Gastroesophageal sphincter (tissue), 4 donors: ENCODE results near the gene LHFPL2. TPM values are rescaled to one million over a fixed set of nuclear protein-coding genes. Genes with fewer than 3 reads are reported as not detected.

Experiments used
- ATAC-seq: fragments of 150-250 bp; one replicate; pipeline ENCODE4 v1.9.1; 2016; ENCODE audit warnings: mild to moderate bottlenecking, moderate library complexity
- H3K27ac ChIP-seq, 4 donors: fragments of 200-600 bp; sonication (generic) in 3 of 4; 1 replicate in 3 of 4; 2 replicates in 1 of 4; pipeline ENCODE4 v1.5.1; 2016 to 2019
- H3K27me3 ChIP-seq: fragments of 200-600 bp; sonication (generic); one replicate; pipeline ENCODE4 v1.5.1; 2019
- H3K36me3 ChIP-seq, 2 donors: fragments of 200-600 bp; sonication (generic); one replicate each; pipeline ENCODE4 v1.5.1; 2019; ENCODE audit warnings: control low read depth in 1 of 2
- H3K4me1 ChIP-seq, 3 donors: fragments of 200-600 bp; sonication (generic); 1 replicate in 2 of 3; 2 replicates in 1 of 3; pipeline ENCODE4 v1.5.1; 2016 to 2019; ENCODE audit warnings: control low read depth in 2 of 3
- H3K4me3 ChIP-seq, 2 donors: fragments of 200-600 bp; sonication (generic); one replicate each; pipeline ENCODE4 v1.5.1; 2019; ENCODE audit warnings: mild to moderate bottlenecking in 1 of 2, moderate library complexity in 1 of 2
- H3K9me3 ChIP-seq, 3 donors: fragments of 200-600 bp; sonication (generic); one replicate each; pipeline ENCODE4 v1.5.1; 2017 to 2019; ENCODE audit warnings: control low read depth in 2 of 3
- EP300 ChIP-seq: sonication (generic); formaldehyde crosslinking; IDR thresholded peaks from one replicate; pipeline ENCODE4 v1.6.1; 2017; ENCODE audit warnings: antibody characterized with exemption, mild to moderate bottlenecking
- POLR2A ChIP-seq, 2 donors: fragments of 450-650 bp; IDR thresholded peaks; one replicate each; pipeline ENCODE4 v1.6.1; 2017; ENCODE audit warnings: antibody characterized with exemption in 2 of 2, mild to moderate bottlenecking in 2 of 2, moderate library complexity in 1 of 2
- POLR2AphosphoS5 ChIP-seq: sonication (generic); formaldehyde crosslinking; IDR thresholded peaks from one replicate; pipeline ENCODE4 v1.6.1; 2017; ENCODE audit warnings: antibody characterized with exemption
- WGBS, 2 donors: methylation state at CpG; one replicate each; pipeline ENCODE4 v1.1.5; 2018; ENCODE audit warnings: low coverage in 1 of 2; 5-methylcytosine and 5-hydroxymethylcytosine counted together
- total RNA-seq, 4 donors: library from RNA; depleted of rRNA; stranded (reverse); fragments of >200 nt; gene quantifications; one replicate each; pipeline ENCODE4 v1.1.0, GENCODE V29; 2016
- TF ChIP-seq, protein P1 (sequence below), 4 experiments: fragments of 200-600 bp in 2 of 4; fragments of 450-650 bp in 2 of 4; sonication (generic) in 1 of 4; IDR thresholded peaks; one replicate each; pipeline ENCODE4 v1.5.1; 2017 to 2019; ENCODE audit warnings: antibody characterized with exemption in 4 of 4, mild to moderate bottlenecking in 2 of 4, moderate library complexity in 2 of 4

LHFPL2 gene
- total RNA-seq, 4 donors from 2014 or later: 14.9 to 44.2 (median 39.3) TPM

DNA sequence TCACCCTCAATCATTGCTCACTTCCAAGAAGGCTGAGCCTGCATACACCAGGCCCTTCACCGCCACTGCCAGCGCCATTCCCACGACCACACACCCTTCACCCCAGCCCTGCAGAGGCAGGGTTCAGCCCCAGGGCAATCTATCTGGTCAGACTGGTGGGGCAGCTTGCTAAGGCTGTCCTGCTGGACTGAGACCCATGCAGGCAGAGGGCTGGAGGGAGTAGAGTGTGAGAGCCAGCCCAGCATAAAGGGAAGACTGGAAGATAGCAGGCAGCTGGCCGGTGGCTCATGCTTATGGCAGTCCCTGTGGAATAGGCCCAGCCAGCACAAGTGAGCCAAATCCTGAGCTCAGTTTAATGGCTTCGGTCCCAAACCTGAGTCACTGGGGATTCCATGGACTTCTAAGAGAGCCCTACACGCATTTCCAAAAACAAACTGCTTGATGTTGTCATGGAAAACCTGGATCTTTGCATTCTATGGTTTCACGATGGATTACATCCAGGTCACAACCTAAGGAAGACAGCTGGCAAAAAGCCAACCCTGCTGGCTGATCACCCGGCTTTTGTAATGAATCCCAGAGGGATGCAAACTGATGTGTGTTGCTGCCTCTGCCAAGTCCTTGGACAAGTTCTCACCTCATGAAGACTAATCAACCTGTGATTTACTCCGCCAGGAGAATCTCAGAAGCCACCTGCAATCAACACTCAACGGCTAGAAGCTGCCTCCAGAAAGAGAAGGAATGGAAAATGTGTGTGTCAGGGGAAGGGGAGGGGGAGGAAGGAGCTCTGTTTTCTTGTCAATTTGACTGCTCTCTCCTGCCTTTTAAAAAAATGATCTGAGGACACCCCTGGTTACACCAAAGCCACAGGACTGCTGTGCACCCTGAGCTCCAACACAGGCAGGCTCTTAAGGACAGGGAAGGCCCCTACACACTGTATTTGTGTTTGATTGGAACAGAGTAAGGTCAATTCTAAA is 143.6 kb downstream of the LHFPL2 start:
- ATAC-seq: peak; percentile 93
- WGBS, 2 donors: 13 to 17% methylated on average over 3 to 10 of the region's 10 CpGs
- H3K4me3 ChIP-seq: no peak overlapping the region
- H3K9me3 ChIP-seq: no peaks in the 10 kb centered on the region
- H3K4me1 ChIP-seq: peaks cover 30 to 90% (median 38%) of the 10 kb centered on the region in 3 donors
- no peaks in the 10 kb centered on the region for H3K27me3 ChIP-seq
- H3K36me3 ChIP-seq: no peaks in the 10 kb centered on the region
- no peak for TF ChIP-seq EP300
- no peak for TF ChIP-seq POLR2A (IDR thresholded peaks at IDR 0.05)
- peak; percentile 90 for TF ChIP-seq POLR2AphosphoS5
- H3K27ac ChIP-seq: peak overlapping the region; percentile 78 to 85 (median 82)

DNA sequence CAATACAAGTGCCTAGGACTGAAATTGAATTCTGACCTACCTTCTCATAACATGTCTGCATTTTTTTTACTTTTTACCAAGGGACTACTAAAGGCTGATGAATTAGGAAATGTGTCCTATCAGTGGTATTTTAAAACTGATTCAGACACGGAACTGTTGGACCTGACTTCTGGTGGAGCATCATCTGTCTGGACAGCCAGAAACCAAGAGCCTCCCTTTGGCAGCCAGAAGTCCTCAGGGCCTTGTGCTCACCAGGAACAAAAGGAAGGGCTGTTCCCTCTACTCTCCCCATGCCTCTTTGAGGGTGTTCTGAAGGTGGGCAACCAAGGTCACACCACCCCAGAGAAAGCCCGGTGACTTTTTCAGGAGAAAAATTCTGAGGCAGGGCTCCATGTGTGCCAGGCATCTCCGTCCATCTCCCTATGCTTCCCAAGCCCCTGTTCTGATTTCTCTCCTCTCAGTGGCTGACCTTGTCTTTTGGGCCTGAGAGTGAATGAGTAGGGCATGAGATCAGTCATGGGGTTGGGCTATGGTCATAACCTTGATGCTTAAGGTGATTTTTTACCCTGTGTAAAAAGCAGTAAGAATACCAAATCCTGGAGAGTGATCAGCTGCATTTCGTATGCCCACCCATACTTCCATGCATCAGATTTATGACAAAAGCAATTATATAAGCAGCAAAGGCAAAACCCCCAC is 144.5 kb downstream of the LHFPL2 start:
- WGBS, 2 donors: 58 to 68% methylated on average over 2 to 3 of the region's 4 CpGs
- Histone ChIP-seq H3K27me3 (no peaks in the 10 kb centered on the region), H3K9me3 (no peaks in the 10 kb centered on the region), H3K27ac (peak overlapping the region; percentile 70 to 85 (median 82)), H3K4me3 (no peak overlapping the region), H3K4me1 (peaks cover 30 to 81% (median 31%) of the 10 kb centered on the region in 3 donors), H3K36me3 (no peaks in the 10 kb centered on the region)
- peak; percentile 42 for ATAC-seq
- TF ChIP-seq, protein P1, sequence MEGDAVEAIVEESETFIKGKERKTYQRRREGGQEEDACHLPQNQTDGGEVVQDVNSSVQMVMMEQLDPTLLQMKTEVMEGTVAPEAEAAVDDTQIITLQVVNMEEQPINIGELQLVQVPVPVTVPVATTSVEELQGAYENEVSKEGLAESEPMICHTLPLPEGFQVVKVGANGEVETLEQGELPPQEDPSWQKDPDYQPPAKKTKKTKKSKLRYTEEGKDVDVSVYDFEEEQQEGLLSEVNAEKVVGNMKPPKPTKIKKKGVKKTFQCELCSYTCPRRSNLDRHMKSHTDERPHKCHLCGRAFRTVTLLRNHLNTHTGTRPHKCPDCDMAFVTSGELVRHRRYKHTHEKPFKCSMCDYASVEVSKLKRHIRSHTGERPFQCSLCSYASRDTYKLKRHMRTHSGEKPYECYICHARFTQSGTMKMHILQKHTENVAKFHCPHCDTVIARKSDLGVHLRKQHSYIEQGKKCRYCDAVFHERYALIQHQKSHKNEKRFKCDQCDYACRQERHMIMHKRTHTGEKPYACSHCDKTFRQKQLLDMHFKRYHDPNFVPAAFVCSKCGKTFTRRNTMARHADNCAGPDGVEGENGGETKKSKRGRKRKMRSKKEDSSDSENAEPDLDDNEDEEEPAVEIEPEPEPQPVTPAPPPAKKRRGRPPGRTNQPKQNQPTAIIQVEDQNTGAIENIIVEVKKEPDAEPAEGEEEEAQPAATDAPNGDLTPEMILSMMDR (IDR thresholded peaks at IDR 0.05): no peak
- TF ChIP-seq EP300: no peak
- TF ChIP-seq POLR2AphosphoS5: no peak
- TF ChIP-seq POLR2A (IDR thresholded peaks at IDR 0.05): no peak

DNA sequence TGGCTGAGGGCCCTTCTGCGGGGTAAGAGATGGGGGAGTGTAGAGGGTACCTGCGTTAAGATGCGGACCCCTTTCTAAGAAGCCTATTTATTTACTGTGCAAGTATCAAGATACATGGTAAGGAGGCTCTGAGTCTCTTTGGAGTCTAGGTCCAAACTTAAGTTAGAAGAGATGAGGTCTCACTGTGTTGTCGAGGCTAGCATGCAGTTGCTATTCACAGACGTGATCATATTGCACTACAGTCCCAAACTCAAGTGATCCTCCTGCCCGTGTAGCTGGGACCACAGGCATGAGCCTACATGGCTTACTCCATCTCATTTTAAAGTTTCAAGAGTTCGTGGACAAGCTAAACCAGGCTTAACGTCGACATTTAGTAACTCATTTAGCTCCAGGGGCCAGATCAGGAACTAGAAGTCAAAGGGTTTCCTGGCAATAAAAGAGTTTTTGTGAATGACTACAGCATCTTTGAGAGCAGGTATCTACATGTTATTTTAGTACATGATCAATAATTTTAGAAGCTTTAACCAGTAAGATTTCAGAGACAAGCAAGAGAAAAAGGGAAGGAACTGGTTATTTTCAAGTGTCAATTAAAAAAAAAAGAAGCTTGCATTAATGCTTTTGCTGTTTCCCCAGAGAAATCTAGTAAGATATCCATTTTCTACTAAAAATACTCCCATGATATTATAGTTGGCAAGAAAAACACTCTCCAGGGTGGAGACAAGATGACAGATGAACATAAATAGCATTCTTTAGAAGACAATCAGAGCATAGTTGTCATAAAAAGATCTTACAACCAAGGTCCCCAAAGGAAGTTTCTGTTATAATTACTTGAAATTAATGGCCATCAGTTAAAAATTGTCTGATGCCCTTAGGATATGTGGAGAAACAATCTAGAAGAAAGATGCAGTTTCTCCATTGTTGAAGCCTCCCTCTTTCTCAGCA is 146.9 kb downstream of the LHFPL2 start:
- no peaks in the 10 kb centered on the region for H3K9me3 ChIP-seq
- no peaks in the 10 kb centered on the region for H3K27me3 ChIP-seq
- no peak overlapping the region for H3K4me3 ChIP-seq
- H3K36me3 ChIP-seq: no peaks in the 10 kb centered on the region
- peaks cover 30 to 79% (median 40%) of the 10 kb centered on the region in 3 donors for H3K4me1 ChIP-seq
- WGBS, 2 donors: 53 to 54% methylated on average over 9 of the region's 9 CpGs
- ATAC-seq: no peak
- H3K27ac ChIP-seq: peak overlapping the region in 3 of 4 donors; percentile 20 to 49 (median 38)
- TF ChIP-seq EP300 (no peak), POLR2AphosphoS5 (no peak), POLR2A (IDR thresholded peaks at IDR 0.05) (no peak)
- TF ChIP-seq, protein P1 (IDR thresholded peaks at IDR 0.05): no peak

DNA sequence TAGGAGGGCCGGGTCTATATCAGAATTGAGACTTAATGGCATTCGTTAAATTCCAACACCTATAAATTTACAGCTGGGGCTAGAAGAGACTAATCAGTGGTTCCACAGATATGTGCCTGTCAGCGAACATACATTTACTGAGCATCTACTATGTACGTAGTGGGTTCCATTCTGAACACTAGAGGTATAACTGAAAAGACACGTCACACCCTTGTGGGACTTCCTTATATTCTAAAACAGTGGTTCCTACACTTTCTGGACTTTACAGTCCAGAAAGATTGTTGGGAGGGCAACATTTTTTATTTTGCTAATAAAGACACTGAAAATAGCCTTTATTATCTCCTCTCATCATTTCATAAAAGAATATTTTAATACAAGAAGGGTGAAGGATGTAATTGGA is 147.7 kb downstream of the LHFPL2 start:
- WGBS, 2 donors: 85 to 93% methylated on average over 4 to 5 of the region's 5 CpGs
- Histone ChIP-seq H3K36me3 (no peaks in the 10 kb centered on the region), H3K27ac (peak overlapping the region in 1 of 4 donors; percentile 49), H3K9me3 (no peaks in the 10 kb centered on the region), H3K4me3 (no peak overlapping the region), H3K27me3 (no peaks in the 10 kb centered on the region), H3K4me1 (peaks cover 28 to 79% (median 36%) of the 10 kb centered on the region in 3 donors)
- no peak for ATAC-seq
- TF ChIP-seq EP300: no peak
- TF ChIP-seq POLR2A (IDR thresholded peaks at IDR 0.05): no peak
- TF ChIP-seq, protein P1 (IDR thresholded peaks at IDR 0.05): no peak
- no peak for TF ChIP-seq POLR2AphosphoS5
